Ovary (tissue), 9 donors: ENCODE data around the gene VPS33B. TPM values are rescaled to one million over a fixed set of nuclear protein-coding genes. Genes with fewer than 3 reads are reported as not detected.

Source experiments
- DNase-seq, 5 donors: peaks; one replicate each; pipeline ENCODE4 v3.0.0-alpha.2; 2019 to 2020
- H3K27ac ChIP-seq, 2 donors: fragments of 200-600 bp; one replicate each; pipeline versions ENCODE4 v1.5.1 to v1.8.0; 2019 to 2022
- H3K27me3 ChIP-seq: fragments of 200-600 bp; one replicate; pipeline ENCODE4 v1.8.0; 2022
- H3K36me3 ChIP-seq: fragments of 200-600 bp; sonication (generic); one replicate; pipeline ENCODE4 v1.5.1; 2019
- H3K4me1 ChIP-seq: one replicate; pipeline ENCODE4 v1.8.1; 2013; ENCODE audit warnings: mild to moderate bottlenecking, moderate library complexity; ENCODE audit not compliant: insufficient read depth
- H3K4me3 ChIP-seq: fragments of 200-600 bp; sonication (generic); one replicate; pipeline ENCODE4 v1.5.1; 2017
- H3K9me3 ChIP-seq, 2 donors: fragments of 200-600 bp in 1 of 2; sonication (generic) in 1 of 2; one replicate each; pipeline versions ENCODE4 v1.5.1 to v1.8.1; 2013 to 2019; ENCODE audit warnings: mild to moderate bottlenecking in 1 of 2, moderate library complexity in 1 of 2
- EP300 ChIP-seq: sonication (generic); formaldehyde crosslinking; IDR thresholded peaks from one replicate; pipeline ENCODE4 v1.6.1; 2017; ENCODE audit warnings: antibody characterized with exemption
- POLR2A ChIP-seq: fragments of 450-650 bp; IDR thresholded peaks from one replicate; pipeline ENCODE4 v1.6.1; 2017; ENCODE audit warnings: antibody characterized with exemption, mild to moderate bottlenecking, moderate library complexity
- WGBS, 3 donors: extraction: QIAGEN DNeasy Blood & Tissue Kit in 1 of 3; methylation state at CpG; one replicate each; pipeline versions ENCODE4 v1.1.5 to v1.1.7; 2013 to 2017; 5-methylcytosine and 5-hydroxymethylcytosine counted together
- intact Hi-C, 4 donors: fragments of 100-400 bp; cut with DNase I; formaldehyde crosslinking; loops; one replicate each; pipeline versions ENCODE4 v1.11.0 to v1.15.1; 2022 to 2023
- polyA plus RNA-seq, 2 donors: library from polyadenylated mRNA; stranded (reverse); fragments of 200-250 nt in 1 of 2; fragments of 350-450 nt in 1 of 2; fragmentation: Illumina TruSeq in 1 of 2; extraction: RNeasy Lipid Tissue Mini Kit (QIAGEN cat#74804) in 1 of 2; gene quantifications; one replicate each; pipeline ENCODE4 v1.2.3, GENCODE V29; 2013 to 2014
- total RNA-seq, 7 donors: library from RNA; depleted of rRNA in 2 of 7; stranded (reverse); fragments of >200 nt in 2 of 7; fragmentation: NEBNext Ultra II Directional in 3 of 7; extraction: Animal tissue kit (Norgen Biotek cat#: 25700) in 3 of 7; gene quantifications; one replicate each; pipeline versions ENCODE4 v1.1.0 to v1.2.4, GENCODE V29; 2016 to 2023
- TF ChIP-seq, protein P1 (sequence below), 3 donors: fragments of 450-650 bp in 2 of 3; fragments of 200-600 bp in 1 of 3; IDR thresholded peaks; one replicate each; pipeline versions ENCODE4 v1.5.1 to v1.8.0; 2016 to 2022; ENCODE audit warnings: antibody characterized with exemption in 3 of 3, mild to moderate bottlenecking in 1 of 3
- donor health status: DM: no; HTN: no; CAD: no; lungs with moderate emphysema.
- donor health status: DM: no; HTN: no; CAD: no.
- donor health status: Bipolar disorder and iron deficiency.
- donor health status: DM: yes; HTN: yes; CAD: no.
- donor health status: DM: no; HTN: no; CAD: no.
- donor health status: DM: yes; HTN: yes; CAD: no.

Gene VPS33B
- total and polyA plus RNA-seq, 9 donors: 8.5 to 17.4 (median 13.2) TPM

DNA sequence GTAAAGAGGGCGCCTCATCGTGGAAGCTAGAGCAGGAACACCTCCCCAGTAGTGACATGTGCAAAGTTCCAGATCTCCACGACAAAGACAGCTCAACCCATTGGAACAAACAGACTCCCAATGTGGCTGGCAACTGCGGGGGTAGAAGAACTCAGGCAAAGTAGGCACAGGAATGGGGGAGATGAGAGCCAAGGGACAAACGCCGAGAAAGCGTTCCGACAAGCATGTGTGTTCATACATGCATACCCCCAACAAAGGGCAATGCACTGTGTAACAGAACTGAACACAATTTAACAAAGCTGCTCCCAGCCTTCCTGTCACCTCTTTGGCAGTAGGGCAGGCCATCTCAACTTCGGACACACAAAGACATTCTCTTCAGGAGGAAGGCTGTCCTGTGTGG is 56.1 kb downstream of the VPS33B start:
- no peak overlapping the region for H3K27ac ChIP-seq
- H3K9me3 ChIP-seq: no peaks in the 10 kb centered on the region
- intact Hi-C loops: no loop called here
- no peak overlapping the region for H3K4me3 ChIP-seq
- 82 to 88% (median 84%) methylated on average over 9 of the region's 9 CpGs for WGBS, 3 donors
- no peaks in the 10 kb centered on the region for H3K36me3 ChIP-seq
- DNase-seq: no peak
- TF ChIP-seq POLR2A: no peak
- TF ChIP-seq, protein P1, sequence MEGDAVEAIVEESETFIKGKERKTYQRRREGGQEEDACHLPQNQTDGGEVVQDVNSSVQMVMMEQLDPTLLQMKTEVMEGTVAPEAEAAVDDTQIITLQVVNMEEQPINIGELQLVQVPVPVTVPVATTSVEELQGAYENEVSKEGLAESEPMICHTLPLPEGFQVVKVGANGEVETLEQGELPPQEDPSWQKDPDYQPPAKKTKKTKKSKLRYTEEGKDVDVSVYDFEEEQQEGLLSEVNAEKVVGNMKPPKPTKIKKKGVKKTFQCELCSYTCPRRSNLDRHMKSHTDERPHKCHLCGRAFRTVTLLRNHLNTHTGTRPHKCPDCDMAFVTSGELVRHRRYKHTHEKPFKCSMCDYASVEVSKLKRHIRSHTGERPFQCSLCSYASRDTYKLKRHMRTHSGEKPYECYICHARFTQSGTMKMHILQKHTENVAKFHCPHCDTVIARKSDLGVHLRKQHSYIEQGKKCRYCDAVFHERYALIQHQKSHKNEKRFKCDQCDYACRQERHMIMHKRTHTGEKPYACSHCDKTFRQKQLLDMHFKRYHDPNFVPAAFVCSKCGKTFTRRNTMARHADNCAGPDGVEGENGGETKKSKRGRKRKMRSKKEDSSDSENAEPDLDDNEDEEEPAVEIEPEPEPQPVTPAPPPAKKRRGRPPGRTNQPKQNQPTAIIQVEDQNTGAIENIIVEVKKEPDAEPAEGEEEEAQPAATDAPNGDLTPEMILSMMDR (IDR thresholded peaks at IDR 0.05): no peak
- no peaks in the 10 kb centered on the region for H3K4me1 ChIP-seq
- H3K27me3 ChIP-seq: no peaks in the 10 kb centered on the region

DNA sequence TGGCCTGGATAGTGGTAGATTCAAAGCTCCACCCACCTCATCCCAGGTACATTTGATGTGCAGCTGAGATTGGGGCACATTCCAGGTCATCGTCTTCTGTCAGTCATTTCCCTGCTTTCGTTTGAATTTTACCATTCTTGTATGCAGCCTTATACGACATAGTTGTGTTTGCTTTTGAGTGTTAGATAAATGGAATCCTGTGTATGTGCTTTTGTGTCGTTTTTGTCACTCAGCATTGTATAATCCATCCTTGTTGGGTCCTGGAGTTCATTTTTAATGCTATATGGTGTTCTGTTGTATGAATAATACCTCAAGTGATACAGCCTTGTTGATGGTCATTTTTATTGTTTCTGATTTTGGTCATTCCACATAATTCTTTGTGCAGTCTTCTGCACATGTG is 60.4 kb downstream of the VPS33B start:
- no peak for DNase-seq
- Histone ChIP-seq H3K4me3 (no peak overlapping the region), H3K27ac (no peak overlapping the region), H3K9me3 (no peaks in the 10 kb centered on the region), H3K27me3 (no peaks in the 10 kb centered on the region), H3K36me3 (no peaks in the 10 kb centered on the region), H3K4me1 (peaks cover 5% of the 10 kb centered on the region)
- TF ChIP-seq EP300 (no peak), POLR2A (no peak)
- TF ChIP-seq, protein P1 (IDR thresholded peaks at IDR 0.05): no peak
- intact Hi-C loops: no loop called here
- 84 to 87% (median 87%) methylated on average over 4 of the region's 4 CpGs for WGBS, 3 donors

DNA sequence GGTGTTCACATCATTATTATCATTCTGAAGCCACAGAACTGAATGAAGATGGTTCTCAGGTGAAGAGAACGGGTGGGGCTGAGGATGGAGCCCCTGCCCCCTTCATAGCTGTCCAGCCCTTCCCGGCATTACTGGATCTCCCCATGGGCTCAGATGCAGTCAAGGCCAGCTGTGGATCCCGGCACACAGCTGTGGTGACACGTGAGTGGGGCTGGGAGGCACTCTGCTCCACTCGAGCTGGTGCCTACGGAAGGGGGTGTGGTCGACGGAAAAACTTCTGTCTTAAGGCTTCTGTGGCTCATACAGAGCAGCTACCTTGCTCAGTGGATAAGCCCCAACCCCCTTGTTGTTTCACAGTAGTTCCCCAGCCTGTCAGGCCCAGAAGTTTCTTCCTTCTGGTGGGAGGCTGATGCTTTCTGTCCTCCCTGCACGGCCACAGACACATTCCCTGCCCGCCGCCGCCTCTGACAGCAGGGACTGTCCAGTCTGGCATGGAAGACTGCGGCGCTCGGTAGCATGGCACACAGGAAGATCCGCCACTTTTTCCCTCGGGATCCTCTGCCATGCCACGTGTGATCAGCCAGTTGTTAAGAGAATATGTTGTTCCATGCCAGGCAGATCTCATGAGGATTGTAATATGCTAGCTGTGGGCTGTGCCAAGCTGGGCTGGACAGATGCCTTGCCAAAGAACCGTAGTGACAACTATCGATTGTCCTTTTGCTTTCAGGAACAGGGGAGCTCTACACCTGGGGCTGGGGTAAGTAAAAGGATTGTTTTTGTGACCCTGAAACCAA is 61.9 kb downstream of the VPS33B start:
- no peak for DNase-seq
- Histone ChIP-seq H3K4me1 (peaks cover 5% of the 10 kb centered on the region), H3K36me3 (no peaks in the 10 kb centered on the region), H3K9me3 (no peaks in the 10 kb centered on the region), H3K4me3 (no peak overlapping the region), H3K27ac (no peak overlapping the region), H3K27me3 (no peaks in the 10 kb centered on the region)
- intact Hi-C loops: no loop called here
- TF ChIP-seq, protein P1 (IDR thresholded peaks at IDR 0.05): no peak
- 81 to 82% (median 81%) methylated on average over 20 of the region's 20 CpGs for WGBS, 3 donors

DNA sequence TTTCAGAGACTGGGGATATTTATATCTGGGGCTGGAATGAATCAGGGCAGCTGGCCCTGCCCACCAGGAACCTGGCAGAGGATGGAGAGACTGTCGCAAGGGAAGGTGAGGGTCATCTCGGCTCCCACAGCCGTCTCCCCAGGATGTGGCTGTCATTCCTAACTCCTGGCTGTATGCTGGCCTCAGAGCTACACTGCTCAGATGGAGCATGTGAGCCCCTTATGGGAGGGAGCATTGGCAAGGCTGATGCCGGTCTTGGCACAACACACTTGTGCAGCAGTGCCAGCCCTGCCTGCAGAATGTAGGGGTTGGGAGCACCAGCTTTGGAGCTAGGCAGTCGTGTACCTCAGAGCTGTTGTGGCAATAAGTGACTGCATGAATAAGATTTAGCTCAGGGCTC is 62.5 kb downstream of the VPS33B start:
- H3K4me1 ChIP-seq: peaks cover 7% of the 10 kb centered on the region
- no peaks in the 10 kb centered on the region for H3K27me3 ChIP-seq
- intact Hi-C loops: loop anchor here in 2 of 4 donors (5.0 to 10.0 kb wide), 2 partner anchors 312 to 315 kb away; no protein-coding TSS in a partner anchor
- H3K36me3 ChIP-seq: no peaks in the 10 kb centered on the region
- DNase-seq: no peak
- no peak overlapping the region for H3K27ac ChIP-seq
- WGBS, 3 donors: 48 to 68% (median 63%) methylated on average over 5 of the region's 5 CpGs
- TF ChIP-seq POLR2A (no peak), EP300 (no peak)
- TF ChIP-seq, protein P1 (IDR thresholded peaks at IDR 0.05): no peak
- H3K9me3 ChIP-seq: no peaks in the 10 kb centered on the region
- no peak overlapping the region for H3K4me3 ChIP-seq
